Measurements from ENCODE around the gene PISD.

PISD gene

DNA sequence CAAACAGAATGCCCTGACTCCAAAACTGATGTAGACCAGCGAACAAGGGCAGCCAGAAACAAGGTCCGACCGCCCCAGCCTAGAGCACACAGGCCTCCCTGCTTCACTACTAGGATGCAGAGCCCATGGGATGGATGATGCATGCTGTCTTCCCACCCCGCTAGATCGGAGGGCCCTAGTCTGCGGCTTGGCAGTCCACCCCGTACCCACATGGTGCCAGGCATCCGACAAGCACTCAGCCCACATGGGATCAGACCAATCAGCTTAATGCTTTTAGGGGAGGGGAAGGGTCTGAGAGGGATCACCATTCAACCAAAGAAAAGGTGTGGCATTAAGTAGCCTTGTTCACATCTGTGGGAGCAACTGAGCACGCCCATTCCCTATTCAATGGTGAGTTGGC lies 30.6 kb downstream of the PISD start:
- H3K4me1 ChIP-seq (ENCODE audit: low read length) = peaks cover 17% of the 10 kb centered on the region
- peak overlapping the region; percentile 91; the same call in 1 of the 2 replicates for H3K9ac ChIP-seq (ENCODE audit: low read length)
- H3K4me3 ChIP-seq (ENCODE audit: low read length) = peak overlapping the region; percentile 95
- no peaks in the 10 kb centered on the region for H3K9me3 ChIP-seq (ENCODE audit: insufficient read depth, low read length)
- peaks cover 78% of the 10 kb centered on the region for H3K79me2 ChIP-seq (ENCODE audit: low read length)
- H2AFZ ChIP-seq (ENCODE audit: low read depth, low read length) = no peak overlapping the region
- H4K20me1 ChIP-seq (ENCODE audit: insufficient read depth, low read length) = peaks cover 45% of the 10 kb centered on the region
- H3K27me3 ChIP-seq (ENCODE audit: low read depth, low read length) = no peaks in the 10 kb centered on the region
- H3K27ac ChIP-seq (ENCODE audit: low read length) = peak overlapping the region; percentile 70; the same call in 1 of the 2 replicates
- H3K36me3 ChIP-seq (replicated peaks; ENCODE audit: low read depth, low read length) = peaks cover 5% of the 10 kb centered on the region
- peak overlapping the region; percentile 97 for H3K4me2 ChIP-seq (ENCODE audit: low read length)
- TF ChIP-seq EZH2phosphoT487 (IDR thresholded peaks at IDR 0.05; ENCODE audit: low read depth) = no peak
- TF ChIP-seq CTCF (IDR thresholded peaks at IDR 0.05; ENCODE audit: low read depth, low read length) = no peak

DNA sequence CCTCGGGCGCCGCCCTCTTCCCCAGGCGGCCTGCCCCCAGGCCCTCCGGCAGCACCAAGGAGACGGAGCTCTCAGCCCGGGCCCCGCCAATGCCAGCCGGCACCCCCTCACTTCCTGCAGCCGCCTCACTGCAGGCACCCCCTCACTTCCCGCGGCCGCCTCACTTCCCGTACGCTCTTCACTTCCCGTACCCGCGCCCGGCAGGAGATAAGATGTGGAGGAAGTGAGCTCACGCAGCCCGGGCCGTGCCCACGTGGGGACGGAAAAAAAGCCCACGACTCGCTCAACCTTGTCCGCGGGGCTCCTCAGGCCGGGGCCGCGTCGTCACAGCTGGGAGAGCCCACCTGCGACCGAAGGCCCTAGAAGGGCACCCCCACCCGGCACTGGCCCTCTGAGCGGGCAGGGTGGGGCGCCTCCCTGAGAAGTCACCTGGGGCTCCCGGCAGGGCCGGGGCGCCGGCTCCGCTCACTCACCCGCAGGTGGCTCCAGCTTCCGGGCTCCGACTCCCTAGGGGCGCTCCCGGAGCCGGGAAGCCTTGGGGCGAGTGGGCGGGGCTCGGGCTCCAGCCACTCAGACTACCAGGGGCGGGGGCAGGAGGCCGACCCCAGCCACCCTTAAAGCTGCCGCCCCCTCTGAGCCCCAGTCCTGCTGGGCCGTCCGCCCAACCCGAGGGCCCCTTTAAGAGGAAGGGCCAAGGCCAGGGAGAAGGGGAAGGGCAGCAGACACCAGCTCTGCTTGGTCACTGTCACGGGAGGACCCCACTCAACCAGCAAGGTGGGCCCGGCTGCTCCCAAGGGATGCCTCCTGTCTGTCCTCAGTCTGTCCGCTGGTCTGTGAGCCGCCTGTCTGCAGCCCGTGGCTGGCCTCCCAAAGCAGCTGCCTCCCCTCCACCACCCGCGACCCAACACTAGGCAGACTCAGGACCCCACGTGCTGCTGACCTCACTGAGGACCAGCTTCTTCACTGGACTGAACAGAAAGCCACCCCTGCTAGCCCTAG lies 31.4 kb downstream of the PISD start:
- H3K27ac ChIP-seq (ENCODE audit: low read length) = peak overlapping the region; percentile 70
- H3K4me2 ChIP-seq (ENCODE audit: low read length) = peak overlapping the region; percentile 97
- TF ChIP-seq EZH2phosphoT487 (IDR thresholded peaks at IDR 0.05; ENCODE audit: low read depth) (no peak), CTCF (IDR thresholded peaks at IDR 0.05; ENCODE audit: low read depth, low read length) (no peak)
- H2AFZ ChIP-seq (ENCODE audit: low read depth, low read length) = peak overlapping the region; percentile 66; the same call in 1 of the 2 replicates
- peaks cover 5% of the 10 kb centered on the region for H3K36me3 ChIP-seq (replicated peaks; ENCODE audit: low read depth, low read length)
- H3K79me2 ChIP-seq (ENCODE audit: low read length) = peaks cover 79% of the 10 kb centered on the region
- H3K27me3 ChIP-seq (ENCODE audit: low read depth, low read length) = no peaks in the 10 kb centered on the region
- peak overlapping the region; percentile 91 for H3K9ac ChIP-seq (ENCODE audit: low read length)
- H4K20me1 ChIP-seq (ENCODE audit: insufficient read depth, low read length) = peaks cover 53% of the 10 kb centered on the region
- peak overlapping the region; percentile 95 for H3K4me3 ChIP-seq (ENCODE audit: low read length)
- peaks cover 17% of the 10 kb centered on the region for H3K4me1 ChIP-seq (ENCODE audit: low read length)
- no peaks in the 10 kb centered on the region for H3K9me3 ChIP-seq (ENCODE audit: insufficient read depth, low read length)

GRCh38 chr22:31629741-31630184 lies 32.3 kb downstream of the PISD start:
- Histone ChIP-seq H3K27ac (ENCODE audit: low read length) (peak overlapping the region; percentile 70), H3K36me3 (replicated peaks; ENCODE audit: low read depth, low read length) (peaks cover 5% of the 10 kb centered on the region), H4K20me1 (ENCODE audit: insufficient read depth, low read length) (peaks cover 61% of the 10 kb centered on the region), H3K79me2 (ENCODE audit: low read length) (peaks cover 85% of the 10 kb centered on the region), H3K9ac (ENCODE audit: low read length) (peak overlapping the region; percentile 91), H2AFZ (ENCODE audit: low read depth, low read length) (peak overlapping the region; percentile 66; the same call in 1 of the 2 replicates), H3K4me1 (ENCODE audit: low read length) (peaks cover 17% of the 10 kb centered on the region), H3K9me3 (ENCODE audit: insufficient read depth, low read length) (no peaks in the 10 kb centered on the region), H3K27me3 (ENCODE audit: low read depth, low read length) (no peaks in the 10 kb centered on the region), H3K4me3 (ENCODE audit: low read length) (peak overlapping the region; percentile 95), H3K4me2 (ENCODE audit: low read length) (peak overlapping the region; percentile 97)
- TF ChIP-seq EZH2phosphoT487 (IDR thresholded peaks at IDR 0.05; ENCODE audit: low read depth) (no peak), CTCF (IDR thresholded peaks at IDR 0.05; ENCODE audit: low read depth, low read length) (no peak)
